ENCODE results near the gene PRTFDC1.

The PRTFDC1 gene

GRCh38 chr10:24914148-24914547 lies 38.3 kb downstream of the PRTFDC1 start:
- Histone ChIP-seq H3K4me2 (ENCODE audit: low read depth, low read length, poor library complexity, severe bottlenecking) (no peak overlapping the region), H3K27ac (ENCODE audit: low read depth, low read length) (no peak overlapping the region), H3K27me3 (ENCODE audit: low read length) (no peaks in the 10 kb centered on the region), H2AFZ (ENCODE audit: low read depth, low read length, severe bottlenecking) (no peak overlapping the region), H3K4me3 (ENCODE audit: insufficient read depth, low read length, poor library complexity, severe bottlenecking) (no peak overlapping the region), H3K9me2 (replicated peaks; ENCODE audit: insufficient read depth, low read length) (no peaks in the 10 kb centered on the region), H3K9me3 (ENCODE audit: insufficient read depth, low read length) (no peaks in the 10 kb centered on the region), H4K20me1 (ENCODE audit: low read depth, low read length) (no peaks in the 10 kb centered on the region), H3K36me3 (ENCODE audit: low read length) (no peaks in the 10 kb centered on the region), H3K79me2 (ENCODE audit: insufficient read depth, low read length) (no peaks in the 10 kb centered on the region), H3K9ac (ENCODE audit: low read length) (no peak overlapping the region), H3F3A (ENCODE audit: insufficient read depth) (no peaks in the 10 kb centered on the region)
- TF ChIP-seq, protein P1, sequence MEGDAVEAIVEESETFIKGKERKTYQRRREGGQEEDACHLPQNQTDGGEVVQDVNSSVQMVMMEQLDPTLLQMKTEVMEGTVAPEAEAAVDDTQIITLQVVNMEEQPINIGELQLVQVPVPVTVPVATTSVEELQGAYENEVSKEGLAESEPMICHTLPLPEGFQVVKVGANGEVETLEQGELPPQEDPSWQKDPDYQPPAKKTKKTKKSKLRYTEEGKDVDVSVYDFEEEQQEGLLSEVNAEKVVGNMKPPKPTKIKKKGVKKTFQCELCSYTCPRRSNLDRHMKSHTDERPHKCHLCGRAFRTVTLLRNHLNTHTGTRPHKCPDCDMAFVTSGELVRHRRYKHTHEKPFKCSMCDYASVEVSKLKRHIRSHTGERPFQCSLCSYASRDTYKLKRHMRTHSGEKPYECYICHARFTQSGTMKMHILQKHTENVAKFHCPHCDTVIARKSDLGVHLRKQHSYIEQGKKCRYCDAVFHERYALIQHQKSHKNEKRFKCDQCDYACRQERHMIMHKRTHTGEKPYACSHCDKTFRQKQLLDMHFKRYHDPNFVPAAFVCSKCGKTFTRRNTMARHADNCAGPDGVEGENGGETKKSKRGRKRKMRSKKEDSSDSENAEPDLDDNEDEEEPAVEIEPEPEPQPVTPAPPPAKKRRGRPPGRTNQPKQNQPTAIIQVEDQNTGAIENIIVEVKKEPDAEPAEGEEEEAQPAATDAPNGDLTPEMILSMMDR (IDR thresholded peaks at IDR 0.05; ENCODE audit: insufficient read depth, low read length, poor library complexity, severe bottlenecking): no peak
- TF ChIP-seq EZH2phosphoT487 (conservative IDR thresholded peaks at IDR 0.05; ENCODE audit: low read length): no peak

- TF ChIP-seq, protein P1 (IDR thresholded peaks at IDR 0.05; ENCODE audit: insufficient read depth, low read length, poor library complexity, severe bottlenecking): no peak
- TF ChIP-seq EZH2phosphoT487 (conservative IDR thresholded peaks at IDR 0.05; ENCODE audit: low read length): no peak
- H3K4me2 ChIP-seq (ENCODE audit: low read depth, low read length, poor library complexity, severe bottlenecking): no peak overlapping the region
- no peaks in the 10 kb centered on the region for H3K36me3 ChIP-seq (ENCODE audit: low read length)
- no peaks in the 10 kb centered on the region for H3K79me2 ChIP-seq (ENCODE audit: insufficient read depth, low read length)
- no peaks in the 10 kb centered on the region for H4K20me1 ChIP-seq (ENCODE audit: low read depth, low read length)
- H3K9me2 ChIP-seq (replicated peaks; ENCODE audit: insufficient read depth, low read length): no peaks in the 10 kb centered on the region
- H3K27me3 ChIP-seq (ENCODE audit: low read length): no peaks in the 10 kb centered on the region
- H3K4me3 ChIP-seq (ENCODE audit: insufficient read depth, low read length, poor library complexity, severe bottlenecking): no peak overlapping the region
- no peak overlapping the region for H2AFZ ChIP-seq (ENCODE audit: low read depth, low read length, severe bottlenecking)
- H3F3A ChIP-seq (ENCODE audit: insufficient read depth): no peaks in the 10 kb centered on the region
- no peaks in the 10 kb centered on the region for H3K9me3 ChIP-seq (ENCODE audit: insufficient read depth, low read length)
- no peak overlapping the region for H3K9ac ChIP-seq (ENCODE audit: low read length)
- H3K27ac ChIP-seq (ENCODE audit: low read depth, low read length): no peak overlapping the region
These were observed 40.2 kb downstream of the PRTFDC1 start for GRCh38 chr10:24912215-24912614.

DNA sequence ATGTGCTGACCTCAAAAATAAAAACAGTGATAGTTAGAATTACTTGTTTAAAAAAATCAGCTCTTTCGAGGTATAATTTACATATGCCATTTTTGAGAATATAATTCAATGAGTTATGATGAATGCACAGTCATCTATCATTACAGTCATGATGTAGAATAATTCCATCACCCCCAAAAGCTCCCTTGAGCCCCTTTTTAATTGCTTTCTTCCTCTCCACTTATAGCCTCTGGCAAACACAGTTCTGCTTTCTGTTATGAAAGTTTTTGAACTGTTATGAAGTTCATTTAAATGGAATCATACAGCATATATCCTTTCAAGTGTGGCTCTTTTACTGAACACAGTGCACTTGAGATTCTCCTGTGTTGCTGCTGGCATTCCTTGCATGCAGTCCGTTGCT lies 41.4 kb downstream of the PRTFDC1 start:
- H3K27ac ChIP-seq (ENCODE audit: low read depth, low read length): no peak overlapping the region
- no peaks in the 10 kb centered on the region for H3K36me3 ChIP-seq (ENCODE audit: low read length)
- H3K4me3 ChIP-seq (ENCODE audit: insufficient read depth, low read length, poor library complexity, severe bottlenecking): no peak overlapping the region
- H2AFZ ChIP-seq (ENCODE audit: low read depth, low read length, severe bottlenecking): no peak overlapping the region
- no peak overlapping the region for H3K4me2 ChIP-seq (ENCODE audit: low read depth, low read length, poor library complexity, severe bottlenecking)
- no peaks in the 10 kb centered on the region for H4K20me1 ChIP-seq (ENCODE audit: low read depth, low read length)
- H3K79me2 ChIP-seq (ENCODE audit: insufficient read depth, low read length): no peaks in the 10 kb centered on the region
- H3K9ac ChIP-seq (ENCODE audit: low read length): no peak overlapping the region
- no peaks in the 10 kb centered on the region for H3F3A ChIP-seq (ENCODE audit: insufficient read depth)
- H3K9me3 ChIP-seq (ENCODE audit: insufficient read depth, low read length): no peaks in the 10 kb centered on the region
- no peaks in the 10 kb centered on the region for H3K9me2 ChIP-seq (replicated peaks; ENCODE audit: insufficient read depth, low read length)
- TF ChIP-seq, protein P1 (IDR thresholded peaks at IDR 0.05; ENCODE audit: insufficient read depth, low read length, poor library complexity, severe bottlenecking): no peak
- TF ChIP-seq EZH2phosphoT487 (conservative IDR thresholded peaks at IDR 0.05; ENCODE audit: low read length): no peak
- H3K27me3 ChIP-seq (ENCODE audit: low read length): no peaks in the 10 kb centered on the region
